NT2/D1 (cell line): ENCODE data around the gene BMERB1.

ENCODE experiments used
- SUZ12 ChIP-seq: IDR thresholded peaks from 2 replicates; pipeline ENCODE4 v1.6.1; 2011; ENCODE audit not compliant: insufficient read length, insufficient read depth; ENCODE audit errors: extremely low read depth
- YY1 ChIP-seq: IDR thresholded peaks from 2 replicates; pipeline ENCODE4 v1.6.1; 2011; ENCODE audit not compliant: insufficient read length, insufficient read depth
- ZNF274 ChIP-seq: IDR thresholded peaks from 2 replicates; pipeline ENCODE4 v1.6.1; 2011; ENCODE audit warnings: mild to moderate bottlenecking, low read depth, low read length

GRCh38 chr16:15495898-15496297, 61.5 kb downstream of the BMERB1 start:
- TF ChIP-seq ZNF274 (no peak), YY1 (no peak), SUZ12 (no peak)
